ENCODE data around the gene TMEM39B. TPM values are rescaled to one million over a fixed set of nuclear protein-coding genes. Genes with fewer than 3 reads are reported as not detected.

Gene TMEM39B
- total RNA-seq, 2 donors from 2014 or later, result 8.2 to 15.4 TPM

DNA sequence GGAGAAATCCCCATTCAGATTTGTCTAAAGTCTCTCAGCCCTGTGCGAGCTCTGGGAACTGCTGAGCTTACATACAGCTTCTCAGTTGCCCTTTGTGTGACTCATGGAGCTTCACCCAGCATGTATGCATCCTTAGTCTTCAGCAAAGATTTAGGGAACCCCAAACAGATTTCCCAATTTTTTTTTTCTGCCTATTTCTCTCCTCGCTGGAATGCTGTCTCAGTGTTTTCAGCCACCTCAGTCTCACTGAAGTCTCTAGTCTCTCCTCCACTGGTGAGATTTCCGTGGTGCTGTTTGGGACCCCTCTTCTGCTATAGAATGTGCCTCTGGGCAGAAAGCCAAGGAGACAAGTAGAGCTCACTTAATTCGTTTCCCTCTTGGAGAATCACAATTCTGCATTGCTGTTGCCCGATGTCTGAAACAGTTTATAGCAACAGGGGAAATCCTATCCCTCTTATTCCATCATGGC, 78.6 kb downstream of the TMEM39B start:
- no peak overlapping the region for H3K27ac ChIP-seq
- H3K27me3 ChIP-seq (replicated peaks; ENCODE audit: insufficient read depth), result no peaks in the 10 kb centered on the region
- no peak for DNase-seq (ENCODE audit: low spot score)
- no peak overlapping the region for H3K4me3 ChIP-seq
- WGBS, result 48% methylated on average over 5 of the region's 5 CpGs
- TF ChIP-seq POLR2A (IDR thresholded peaks at IDR 0.05), result no peak
- no peak for TF ChIP-seq POLR2AphosphoS5 (IDR thresholded peaks at IDR 0.05)
- TF ChIP-seq, protein P1, sequence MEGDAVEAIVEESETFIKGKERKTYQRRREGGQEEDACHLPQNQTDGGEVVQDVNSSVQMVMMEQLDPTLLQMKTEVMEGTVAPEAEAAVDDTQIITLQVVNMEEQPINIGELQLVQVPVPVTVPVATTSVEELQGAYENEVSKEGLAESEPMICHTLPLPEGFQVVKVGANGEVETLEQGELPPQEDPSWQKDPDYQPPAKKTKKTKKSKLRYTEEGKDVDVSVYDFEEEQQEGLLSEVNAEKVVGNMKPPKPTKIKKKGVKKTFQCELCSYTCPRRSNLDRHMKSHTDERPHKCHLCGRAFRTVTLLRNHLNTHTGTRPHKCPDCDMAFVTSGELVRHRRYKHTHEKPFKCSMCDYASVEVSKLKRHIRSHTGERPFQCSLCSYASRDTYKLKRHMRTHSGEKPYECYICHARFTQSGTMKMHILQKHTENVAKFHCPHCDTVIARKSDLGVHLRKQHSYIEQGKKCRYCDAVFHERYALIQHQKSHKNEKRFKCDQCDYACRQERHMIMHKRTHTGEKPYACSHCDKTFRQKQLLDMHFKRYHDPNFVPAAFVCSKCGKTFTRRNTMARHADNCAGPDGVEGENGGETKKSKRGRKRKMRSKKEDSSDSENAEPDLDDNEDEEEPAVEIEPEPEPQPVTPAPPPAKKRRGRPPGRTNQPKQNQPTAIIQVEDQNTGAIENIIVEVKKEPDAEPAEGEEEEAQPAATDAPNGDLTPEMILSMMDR (IDR thresholded peaks at IDR 0.05), result no peak
- intact Hi-C loops (cut with DNase I), result no loop called here
- no peaks in the 10 kb centered on the region for H3K36me3 ChIP-seq
- no peaks in the 10 kb centered on the region for H3K4me1 ChIP-seq (replicated peaks)
- H3K9me3 ChIP-seq, result no peaks in the 10 kb centered on the region

Small RNAs within 50 kb of the gene (microRNA-seq; reads per million reads assigned to microRNA genes)
- not detected for gene MIR5585

Small RNAs within 50 kb of the gene (small RNA-seq; reads per million reads assigned to genes)
- 0 reads per million in 2 donors for gene MIR5585
- gene RF00017, result 0 reads per million in 2 donors

Other genes starting within 250 kb of the TMEM39B start
- 100 to 1,000 TPM; 133 to 196 TPM for gene PTP4A2, start 134.6 kb upstream of the TMEM39B start, total RNA-seq
- 10 to 100 TPM; 77.3 to 77.6 TPM for gene KHDRBS1, start 59.1 kb upstream of the TMEM39B start, total RNA-seq
- gene KPNA6, start 35.1 kb downstream of the TMEM39B start, total RNA-seq, result 10 to 100 TPM; 37.9 to 56.9 TPM
- 10 to 100 TPM; 49.6 to 70.8 TPM for gene TXLNA, start 106.7 kb downstream of the TMEM39B start, total RNA-seq
- 10 to 100 TPM in 1 of 2 donors, 1 to 10 TPM in 1; 2.9 to 85.5 TPM for gene CCDC28B, start 127.7 kb downstream of the TMEM39B start, total RNA-seq
- gene IQCC, start 132.7 kb downstream of the TMEM39B start, total RNA-seq, result 1 to 10 TPM; 5.2 to 5.6 TPM
- gene DCDC2B, start 136.2 kb downstream of the TMEM39B start, total RNA-seq, result not detected
- 10 to 100 TPM; 17.9 to 31.7 TPM for gene TMEM234, start 149.4 kb downstream of the TMEM39B start, total RNA-seq
- gene EIF3I, start 149.5 kb downstream of the TMEM39B start, total RNA-seq, result 100 to 1,000 TPM; 158 to 181 TPM
- 1 to 10 TPM; 2.3 to 3.6 TPM for gene FAM167B, start 174.3 kb downstream of the TMEM39B start, total RNA-seq
- 1 to 10 TPM; 1.3 to 4.4 TPM for gene LCK, start 178.3 kb downstream of the TMEM39B start, total RNA-seq
- gene HDAC1, start 219.1 kb downstream of the TMEM39B start, total RNA-seq, result 10 to 100 TPM; 85.8 to 98.0 TPM